ENCODE results near the gene PTX3.

GRCh38 chr3:157491136-157491535 lies 54.5 kb downstream of the PTX3 start:
- TF ChIP-seq, protein P1, sequence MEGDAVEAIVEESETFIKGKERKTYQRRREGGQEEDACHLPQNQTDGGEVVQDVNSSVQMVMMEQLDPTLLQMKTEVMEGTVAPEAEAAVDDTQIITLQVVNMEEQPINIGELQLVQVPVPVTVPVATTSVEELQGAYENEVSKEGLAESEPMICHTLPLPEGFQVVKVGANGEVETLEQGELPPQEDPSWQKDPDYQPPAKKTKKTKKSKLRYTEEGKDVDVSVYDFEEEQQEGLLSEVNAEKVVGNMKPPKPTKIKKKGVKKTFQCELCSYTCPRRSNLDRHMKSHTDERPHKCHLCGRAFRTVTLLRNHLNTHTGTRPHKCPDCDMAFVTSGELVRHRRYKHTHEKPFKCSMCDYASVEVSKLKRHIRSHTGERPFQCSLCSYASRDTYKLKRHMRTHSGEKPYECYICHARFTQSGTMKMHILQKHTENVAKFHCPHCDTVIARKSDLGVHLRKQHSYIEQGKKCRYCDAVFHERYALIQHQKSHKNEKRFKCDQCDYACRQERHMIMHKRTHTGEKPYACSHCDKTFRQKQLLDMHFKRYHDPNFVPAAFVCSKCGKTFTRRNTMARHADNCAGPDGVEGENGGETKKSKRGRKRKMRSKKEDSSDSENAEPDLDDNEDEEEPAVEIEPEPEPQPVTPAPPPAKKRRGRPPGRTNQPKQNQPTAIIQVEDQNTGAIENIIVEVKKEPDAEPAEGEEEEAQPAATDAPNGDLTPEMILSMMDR (IDR thresholded peaks at IDR 0.05; ENCODE audit: insufficient read depth, low read length, poor library complexity, severe bottlenecking) = no peak
- no peak for TF ChIP-seq EZH2phosphoT487 (conservative IDR thresholded peaks at IDR 0.05; ENCODE audit: low read length)

All from SU-DHL-6 (cell line).